Measurements from ENCODE around the gene TMEM132A.

GRCh38 chr11:60985991-60986915 lies 62.0 kb downstream of the TMEM132A start:
- TF ChIP-seq EZH2 (IDR thresholded peaks at IDR 0.05; ENCODE audit: low read depth) (no peak), CTCF (conservative IDR thresholded peaks at IDR 0.05) (no peak)

Measured in PC-9 (cell line).